ENCODE data around the gene FRZB.

FRZB gene

DNA sequence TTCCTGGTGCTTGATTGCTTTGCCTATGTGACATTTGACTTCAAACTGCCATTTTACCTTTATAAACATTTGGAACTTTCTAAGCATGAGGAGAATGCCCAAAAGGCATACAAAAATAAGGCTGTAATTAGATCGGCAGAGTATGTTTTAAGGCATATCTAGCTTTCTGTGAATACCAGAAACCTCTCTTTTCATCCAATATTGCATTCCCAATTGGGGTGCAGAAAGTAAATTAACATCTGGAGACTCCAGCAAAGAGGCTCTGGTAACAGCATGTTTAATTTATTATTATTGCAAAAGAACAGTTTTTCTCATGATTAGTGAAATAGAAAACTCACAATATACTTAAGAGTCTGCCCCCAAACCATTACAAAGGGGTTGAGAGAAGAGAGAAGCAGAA is 32.1 kb downstream of the FRZB start:
- no peak for DNase-seq

DNA sequence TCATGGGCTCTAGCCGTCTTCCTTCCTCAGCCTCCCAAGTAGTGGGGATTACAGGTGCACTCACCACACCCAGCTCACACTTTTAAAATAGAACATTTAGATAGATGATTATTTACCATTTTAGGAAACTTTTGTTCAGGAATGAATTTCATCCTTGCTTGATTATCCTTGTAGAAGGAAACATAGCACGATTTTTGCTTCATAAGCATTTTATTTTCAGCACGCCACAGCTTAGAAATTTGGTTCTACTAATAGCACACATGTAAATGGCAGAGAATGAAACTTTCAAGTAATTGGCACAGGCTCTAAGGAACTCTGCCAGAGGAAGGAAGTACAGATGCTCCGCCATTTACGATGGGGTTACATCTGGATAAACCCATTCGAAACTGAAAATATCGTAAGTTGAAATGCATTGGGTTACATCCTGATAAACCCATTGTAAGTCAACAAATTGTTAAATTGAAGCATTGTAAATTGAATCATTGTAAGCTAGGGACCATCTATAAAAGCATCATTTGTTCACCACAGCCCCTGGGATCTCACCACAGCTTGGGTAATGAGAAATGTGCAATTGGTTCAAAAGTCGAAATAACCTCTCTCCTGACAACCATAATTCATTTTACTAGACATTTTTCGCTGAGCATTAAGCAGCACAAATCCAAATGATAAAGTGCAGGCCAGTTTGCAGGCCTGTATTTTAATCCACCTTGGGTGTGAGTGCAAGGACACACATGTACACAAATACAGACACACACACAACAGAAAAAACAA is 33.2 kb downstream of the FRZB start:
- no peak for DNase-seq

DNA sequence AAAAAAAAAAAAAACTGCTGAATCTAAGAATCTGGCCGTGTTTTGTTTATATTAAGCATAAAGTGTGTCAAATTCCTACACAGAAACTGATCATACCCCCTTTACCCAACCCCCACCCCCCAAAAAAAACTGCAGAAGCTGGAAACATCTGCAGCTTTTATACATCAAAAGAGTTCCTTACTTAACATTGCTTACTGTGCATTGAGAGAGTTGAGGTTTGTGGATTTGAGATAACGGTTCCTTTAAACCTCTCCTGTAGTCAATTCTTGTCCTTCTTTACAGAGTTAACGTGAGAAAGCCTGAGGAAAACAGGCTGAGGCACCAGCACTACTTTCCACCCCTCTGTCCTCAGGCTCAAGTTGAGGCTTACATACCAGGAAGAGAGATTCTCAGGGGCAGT is 34.5 kb downstream of the FRZB start:
- no peak for DNase-seq

DNA sequence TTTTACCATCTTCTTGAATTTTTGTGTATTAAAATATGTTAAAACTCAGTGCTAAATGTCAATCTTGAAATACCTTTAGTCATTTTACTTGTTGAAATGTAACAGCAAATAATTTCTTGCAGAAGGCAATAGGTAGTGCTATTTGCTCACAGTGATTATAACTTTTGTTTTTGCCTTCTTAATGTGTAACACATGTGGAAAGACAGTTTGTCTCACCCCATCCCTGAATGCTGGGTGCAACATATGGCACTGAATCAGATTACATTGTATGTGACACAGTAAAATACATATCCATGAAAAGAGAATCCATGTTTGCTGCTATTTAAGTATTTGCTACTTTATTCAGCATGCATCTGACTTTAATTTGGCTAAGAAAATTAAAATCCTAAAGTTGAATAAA is 35.3 kb downstream of the FRZB start:
- no peak for DNase-seq

DNA sequence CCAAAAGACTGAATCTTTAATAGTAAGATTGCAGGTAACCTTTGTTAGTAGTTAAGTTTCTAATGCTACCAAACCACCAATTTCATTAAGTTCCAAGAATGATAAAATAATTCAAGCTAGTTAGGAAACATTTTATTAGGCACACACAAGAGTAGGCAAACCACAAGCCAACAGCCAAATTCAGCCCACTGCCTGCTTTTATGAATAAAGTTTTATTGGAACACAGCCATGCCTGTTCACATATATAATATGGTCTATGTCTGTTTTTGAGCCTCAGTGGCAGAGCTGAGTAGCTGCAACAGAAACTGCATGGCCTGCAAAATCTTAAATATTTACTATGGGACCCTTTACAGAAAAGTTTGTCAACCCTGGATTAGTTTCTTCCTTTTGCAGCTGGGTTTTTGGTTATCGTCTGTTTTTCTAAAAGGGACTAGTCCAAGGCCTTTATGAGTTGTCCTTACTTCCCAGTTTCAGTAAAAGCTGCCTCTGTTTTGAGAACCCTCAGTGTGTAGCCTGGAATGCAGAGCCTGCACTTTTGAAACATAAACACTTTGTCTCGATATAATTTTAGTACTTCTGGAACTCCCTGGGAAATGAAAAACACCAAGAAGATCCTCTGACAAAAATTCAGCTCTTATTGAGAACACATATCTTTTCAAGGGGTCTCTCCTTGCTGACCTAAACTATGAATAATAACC is 39.1 kb downstream of the FRZB start:
- DNase-seq: no peak

DNA sequence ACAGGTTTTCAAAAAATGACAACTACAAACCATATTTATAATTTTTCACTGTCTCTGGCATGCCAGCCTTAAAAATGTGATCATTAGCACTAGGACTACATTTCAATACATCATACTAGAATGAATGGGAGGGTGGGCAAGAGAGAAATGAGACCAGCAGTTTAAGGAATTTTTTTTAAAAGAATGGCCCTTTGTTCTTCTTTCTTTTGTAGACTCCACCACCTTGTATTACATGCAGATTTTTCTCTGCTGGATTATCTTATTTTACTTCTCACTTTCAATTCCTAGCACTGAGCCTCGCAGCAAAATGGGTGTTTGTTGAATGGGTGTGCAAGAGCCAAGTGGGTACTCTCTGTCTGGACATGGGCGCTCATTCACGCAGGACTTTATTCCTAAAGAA is 39.9 kb downstream of the FRZB start:
- no peak for DNase-seq

DNA sequence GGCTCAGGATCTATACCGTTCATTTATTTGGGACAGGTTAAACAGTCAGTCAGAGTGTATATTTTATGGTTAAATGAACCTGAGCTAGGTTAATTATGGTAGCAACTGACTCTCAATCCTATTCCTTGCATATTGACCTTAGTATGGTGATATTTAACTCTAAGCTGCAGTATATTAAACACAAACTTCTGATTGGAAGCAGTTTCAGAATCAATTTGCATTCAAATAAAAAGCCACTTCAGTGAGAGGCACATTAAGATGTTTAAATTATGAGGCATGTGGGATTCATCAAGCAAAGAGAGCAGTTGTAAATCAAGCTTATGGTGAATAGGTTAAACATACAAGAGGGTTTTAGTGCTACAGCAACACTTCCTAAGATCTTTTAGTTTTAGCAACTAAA is 40.4 kb downstream of the FRZB start:
- DNase-seq: no peak

DNA sequence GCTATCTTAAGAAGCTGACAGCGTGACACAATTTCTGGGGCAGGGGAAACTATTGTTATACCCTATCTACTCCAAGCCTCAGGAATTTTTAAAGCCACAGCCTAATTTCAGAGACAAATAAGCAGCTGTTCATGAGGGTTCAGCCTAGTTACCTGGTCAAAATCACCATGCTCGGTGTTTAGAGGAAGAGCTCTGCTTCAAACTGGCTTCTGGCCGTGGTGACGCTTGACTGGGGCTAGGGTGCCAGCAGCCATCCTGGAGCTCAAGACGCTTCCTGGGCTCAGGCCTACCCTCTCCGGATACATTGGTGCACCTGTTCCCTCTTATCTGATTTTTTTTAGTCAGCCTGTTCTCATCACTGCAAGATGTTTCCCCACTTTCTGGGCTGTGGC is 41.7 kb downstream of the FRZB start:
- no peak for DNase-seq

DNA sequence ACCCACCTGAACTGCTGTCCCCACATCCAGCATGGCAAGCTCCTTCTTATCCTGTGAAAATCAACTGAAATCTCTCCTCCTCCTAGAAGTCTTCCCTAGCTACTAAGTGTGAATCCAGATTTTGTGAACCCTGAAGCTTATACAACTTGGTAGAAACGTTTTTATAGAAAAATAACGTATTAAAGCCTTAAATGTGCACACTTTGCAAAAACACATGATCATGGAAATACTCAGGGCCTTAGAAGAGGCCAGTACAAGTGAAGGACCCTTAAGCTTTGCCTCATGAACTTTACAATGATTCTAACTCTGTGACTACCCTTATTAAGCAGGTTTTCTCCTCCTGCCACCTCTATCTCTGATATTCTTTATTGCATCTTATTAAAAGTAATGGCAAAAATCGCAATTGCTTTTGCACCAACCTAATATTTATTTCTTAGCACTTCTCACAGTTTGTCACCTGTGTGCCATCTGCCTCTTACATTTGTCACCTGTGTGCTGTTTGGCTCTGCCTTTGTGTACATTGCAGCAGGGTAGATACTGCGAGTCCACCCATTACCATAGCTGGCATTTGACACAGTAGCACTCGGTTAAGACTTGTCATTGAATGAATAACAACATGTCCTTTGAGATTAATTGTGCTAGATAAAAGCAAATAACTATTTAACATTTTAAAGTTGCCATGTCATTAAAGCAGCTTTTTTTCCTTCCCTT is 42.2 kb downstream of the FRZB start:
- no peak for DNase-seq

DNA sequence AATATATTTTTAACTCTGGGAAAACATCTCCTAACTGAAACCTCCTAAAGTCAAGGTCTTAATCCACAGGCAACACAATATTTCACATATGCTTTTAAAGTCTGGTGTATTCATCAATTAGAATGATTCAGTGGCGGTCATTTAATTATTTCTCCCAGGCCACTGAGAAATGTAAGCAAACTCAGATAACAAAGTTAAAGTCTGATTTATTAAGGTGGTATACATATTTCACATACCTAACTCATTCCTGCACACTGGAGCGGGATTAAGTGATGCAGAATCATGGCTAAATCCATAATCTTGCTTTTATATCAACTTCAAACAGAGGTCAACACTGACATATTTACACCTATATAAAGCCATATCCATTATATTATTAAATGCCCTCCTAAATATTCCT is 43.7 kb downstream of the FRZB start:
- no peak for DNase-seq

DNA sequence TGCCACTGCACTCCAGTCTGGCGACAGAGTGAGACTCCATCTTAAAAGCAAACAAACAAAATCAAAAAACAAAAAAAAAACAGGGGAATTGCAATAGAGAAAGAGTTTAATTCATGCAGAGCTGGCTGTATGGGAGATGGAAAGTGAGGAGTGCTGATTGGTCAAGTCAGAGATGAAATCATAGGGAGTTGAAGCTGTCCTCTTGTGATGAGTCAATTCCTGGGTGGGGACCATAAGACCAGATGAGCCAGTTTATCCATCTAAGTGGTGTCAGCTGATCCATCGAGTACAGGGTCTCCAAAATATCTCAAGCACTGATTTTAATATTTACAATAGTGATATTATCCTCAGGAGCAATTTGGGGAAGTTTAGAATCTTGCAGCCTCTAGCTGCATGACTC is 45.3 kb downstream of the FRZB start:
- no peak for DNase-seq

DNA sequence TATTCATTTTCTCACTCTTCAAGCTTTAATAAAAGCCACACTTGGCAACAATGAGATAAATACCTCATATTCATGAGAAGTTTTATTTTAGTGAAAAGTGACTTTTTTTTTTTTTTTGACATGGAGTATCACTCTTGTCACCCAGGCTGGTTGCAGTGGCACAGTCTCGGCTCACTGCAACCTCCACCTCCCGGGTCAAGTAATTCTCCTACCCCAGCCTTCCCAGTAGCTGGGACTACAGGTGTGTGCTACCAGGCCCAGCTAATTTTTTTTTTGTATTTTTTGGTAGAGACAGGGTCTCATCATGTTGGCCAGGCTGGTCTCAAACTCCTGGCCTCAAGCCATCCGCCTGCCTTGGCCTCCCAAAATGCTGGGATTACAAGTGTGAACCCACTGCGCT is 47.0 kb downstream of the FRZB start:
- DNase-seq: no peak

DNA sequence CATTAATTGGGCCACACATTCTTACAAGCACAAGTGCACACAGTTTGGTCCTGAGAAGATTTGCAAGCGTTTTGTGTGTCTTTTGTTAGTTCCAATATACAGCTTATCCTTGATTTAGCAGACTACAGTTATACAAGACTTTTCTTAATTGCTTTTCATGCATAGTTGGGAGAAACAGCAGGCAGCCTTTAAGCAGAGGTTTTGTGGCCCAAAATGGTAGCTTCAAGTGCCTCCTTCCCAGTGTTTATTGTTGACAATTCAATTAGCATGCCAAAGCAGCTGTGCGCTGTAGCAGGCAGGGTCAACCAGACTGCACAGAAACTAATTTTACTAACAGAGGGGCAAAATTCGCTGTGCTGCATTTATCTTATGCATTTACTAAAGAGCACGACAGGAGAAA is 47.5 kb downstream of the FRZB start:
- no peak for DNase-seq

DNA sequence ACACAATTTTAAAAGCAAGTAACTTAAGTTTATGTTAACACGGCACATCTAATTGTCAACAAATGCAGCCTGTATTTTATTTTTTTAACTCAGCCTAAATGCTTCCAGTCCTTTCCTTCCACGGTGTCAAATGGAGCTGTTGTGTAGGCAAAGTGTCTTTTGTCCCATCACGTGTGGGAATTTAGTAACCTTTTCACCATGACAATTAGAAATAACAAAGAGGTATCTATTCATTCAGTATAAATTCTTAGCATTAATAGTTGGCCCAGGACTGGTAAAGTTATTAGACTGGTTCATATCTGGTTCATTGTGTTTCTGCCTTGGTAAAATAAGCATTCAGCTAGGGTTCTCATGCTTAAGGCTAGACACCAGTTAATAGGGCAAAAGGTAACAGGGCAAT is 47.9 kb downstream of the FRZB start:
- DNase-seq: no peak

DNA sequence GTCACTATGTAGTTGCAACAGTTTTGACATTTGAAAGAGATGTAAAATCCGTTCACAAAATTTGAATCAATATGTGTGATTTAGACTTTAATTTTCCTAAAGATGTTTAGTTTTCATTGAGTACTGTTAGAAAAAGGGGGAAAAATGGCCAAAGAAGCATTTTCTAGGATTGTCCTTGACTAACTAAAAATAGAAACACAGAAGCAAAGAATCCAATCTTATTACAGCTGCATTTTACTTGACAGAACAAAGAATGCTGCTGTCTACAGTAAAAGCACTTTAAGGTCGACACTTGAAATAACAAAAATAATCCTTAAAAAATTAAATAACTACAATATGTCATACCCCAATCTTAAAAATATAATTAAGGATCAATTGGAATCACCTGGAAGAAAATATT is 48.9 kb downstream of the FRZB start:
- no peak for DNase-seq

DNA sequence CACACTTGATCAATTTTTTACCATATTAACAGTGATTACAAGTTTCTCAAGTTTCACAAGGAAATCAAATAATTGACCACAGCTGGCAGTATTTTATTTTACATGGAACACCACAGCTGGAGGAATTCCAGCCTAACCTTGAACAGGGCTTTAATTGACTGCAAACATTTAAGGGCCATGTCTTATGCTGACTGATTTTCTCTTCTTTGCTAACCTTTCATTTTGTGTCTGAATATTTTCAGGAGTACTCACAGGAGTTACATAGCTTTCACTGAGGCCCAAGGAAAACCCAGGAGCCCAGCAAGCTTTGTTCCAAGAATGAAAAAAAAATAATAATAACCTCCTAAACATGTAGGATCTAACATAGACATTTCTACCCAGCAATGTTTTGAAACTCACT is 49.6 kb downstream of the FRZB start:
- peak; percentile 9 for DNase-seq

DNA sequence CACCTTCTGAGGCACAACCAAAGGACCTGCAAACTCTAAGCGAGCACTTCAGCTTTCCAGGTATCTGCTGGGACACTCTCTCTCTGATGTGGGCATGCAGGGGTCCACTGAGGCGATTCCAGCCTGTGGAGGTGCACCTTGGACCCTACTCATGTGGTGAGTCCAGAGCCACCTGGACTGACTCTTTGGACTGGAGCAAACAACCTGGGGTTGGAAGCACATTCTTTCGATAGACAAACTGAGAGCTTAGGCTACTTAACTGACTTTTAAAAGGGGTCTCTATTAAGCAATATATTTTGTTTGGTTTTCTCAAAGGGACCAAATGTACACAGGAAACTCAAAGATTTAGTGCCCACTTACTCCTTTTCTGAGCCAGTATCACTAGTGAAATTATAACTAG is 51.6 kb downstream of the FRZB start:
- DNase-seq: no peak

DNA sequence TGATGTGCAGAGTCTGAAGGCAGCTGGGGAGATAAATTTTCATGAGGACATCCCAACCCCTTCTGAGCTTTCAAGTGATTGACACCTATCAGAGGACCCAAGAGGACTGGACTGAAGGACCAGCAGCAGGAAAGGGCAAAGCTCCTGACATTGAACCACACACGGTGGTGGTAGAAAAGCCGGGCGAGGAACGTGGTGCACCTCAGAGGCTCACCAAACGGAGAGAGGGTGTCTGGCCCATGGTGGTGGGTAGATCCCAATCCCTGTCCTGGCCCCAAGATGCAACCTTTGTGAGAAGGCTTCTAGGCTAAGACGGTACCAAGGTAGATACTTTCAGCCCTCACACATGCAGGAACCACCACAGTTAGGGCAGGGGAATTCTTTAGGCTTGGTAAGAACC is 52.1 kb downstream of the FRZB start:
- DNase-seq: no peak

DNA sequence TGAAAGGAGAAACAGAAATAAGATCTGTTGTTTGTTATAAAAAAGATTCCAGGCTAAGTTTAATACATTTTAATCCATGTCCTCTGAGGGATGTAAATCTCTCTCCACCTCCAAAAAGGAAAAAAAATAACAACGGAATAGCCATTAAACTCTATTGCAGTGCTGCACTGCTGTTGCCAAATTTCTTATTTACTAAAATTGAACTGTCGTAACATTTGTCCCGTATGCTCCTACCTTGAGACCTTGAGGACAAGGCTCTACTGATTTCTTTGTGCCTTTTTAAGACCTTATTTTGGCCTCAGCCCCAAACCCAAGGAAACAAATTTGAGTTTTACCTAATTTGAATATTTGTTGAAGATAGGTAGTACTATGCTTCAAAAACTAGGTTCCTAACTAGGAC is 56.4 kb downstream of the FRZB start:
- no peak for DNase-seq

DNA sequence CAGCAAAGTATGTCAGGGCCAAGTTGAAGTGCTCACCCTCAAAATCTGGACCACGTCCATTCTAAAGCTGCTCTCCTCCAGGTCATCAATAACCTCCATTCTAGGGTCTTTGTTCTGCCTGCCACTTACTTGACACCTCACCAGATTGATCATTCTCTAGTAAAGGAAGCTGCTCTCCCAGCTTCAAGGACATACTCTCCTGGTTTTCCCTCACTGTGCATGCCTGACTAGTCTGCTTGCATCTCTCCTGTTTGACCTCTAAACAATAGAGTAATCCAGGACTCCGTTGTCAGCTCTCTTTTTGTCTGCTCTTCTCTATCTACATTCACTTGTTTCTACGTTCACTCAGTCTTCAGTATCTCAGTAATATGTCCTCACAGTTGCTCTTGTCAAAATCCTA is 59.1 kb downstream of the FRZB start:
- DNase-seq: no peak

DNA sequence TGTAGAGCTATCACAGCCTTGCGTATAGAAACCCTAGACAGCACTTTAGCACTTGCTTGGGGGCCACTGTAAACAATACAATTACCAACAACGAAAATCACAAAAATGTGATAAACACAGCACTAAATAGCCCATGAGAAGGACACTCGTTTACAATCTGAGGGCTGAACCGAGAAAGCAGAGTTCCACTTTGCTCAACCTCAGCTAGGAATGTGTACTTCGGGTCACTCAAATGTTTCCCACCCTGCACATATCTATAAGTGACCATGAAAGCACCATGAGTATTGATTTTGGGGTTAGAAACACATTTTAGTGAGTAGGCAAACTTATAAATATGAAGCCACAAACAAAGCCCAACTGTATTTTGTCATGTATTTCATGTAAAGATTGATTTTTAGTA is 62.3 kb downstream of the FRZB start:
- DNase-seq: no peak

DNA sequence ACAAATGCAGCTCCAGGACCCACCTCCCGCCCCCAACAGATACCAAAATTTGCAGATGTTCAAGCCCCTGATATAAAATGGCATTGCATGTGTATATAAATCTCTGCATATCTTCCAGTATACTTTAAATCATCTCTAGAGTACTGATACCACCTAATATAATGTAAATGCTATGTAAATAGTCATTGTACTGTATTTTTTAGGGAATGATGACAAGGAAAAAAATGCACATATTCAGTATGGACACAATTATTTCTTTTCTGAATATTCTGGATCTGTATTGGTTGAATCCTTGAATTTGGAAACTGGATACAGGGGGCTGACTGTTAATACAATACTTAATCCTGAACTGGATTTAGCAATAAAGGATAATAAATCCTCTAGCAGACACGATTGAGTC is 67.7 kb downstream of the FRZB start:
- DNase-seq: no peak

DNA sequence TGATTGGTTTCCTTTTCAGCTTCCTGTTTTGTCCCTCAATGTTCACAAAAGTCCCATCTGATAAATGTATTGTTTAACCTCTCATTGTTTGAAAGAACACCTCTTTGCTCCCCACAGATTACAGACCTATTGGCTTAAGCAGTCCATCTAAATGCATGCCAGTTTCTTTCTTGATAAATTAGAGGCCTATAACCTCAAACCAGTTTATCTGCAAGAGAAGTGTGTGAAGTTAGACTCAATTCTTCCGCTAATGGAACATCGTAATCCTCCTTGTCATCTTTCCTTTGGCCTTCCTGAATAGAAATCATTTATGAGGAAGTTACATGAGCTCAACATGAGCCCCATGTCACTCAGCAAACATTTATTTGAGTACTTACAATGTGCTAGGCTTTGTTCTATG is 74.0 kb downstream of the FRZB start:
- DNase-seq: no peak

DNA sequence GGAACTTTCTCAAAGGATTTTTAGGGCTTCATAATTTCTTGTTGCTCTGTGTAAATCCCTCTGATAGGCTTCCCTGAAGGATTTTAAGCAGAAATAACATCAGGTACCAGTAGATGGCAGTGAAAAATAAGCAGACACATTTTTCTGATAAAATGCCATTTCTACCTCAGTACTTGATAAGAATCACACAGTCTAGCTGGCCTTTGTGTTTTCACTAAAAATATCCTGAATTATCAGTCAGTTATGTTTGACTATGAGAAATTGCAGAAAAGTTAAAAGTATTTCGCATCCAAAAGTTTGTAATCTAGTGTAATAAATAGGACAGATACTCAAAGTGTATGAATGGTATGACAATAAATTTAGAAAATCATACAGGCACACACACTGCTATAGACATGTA is 81.7 kb downstream of the FRZB start:
- peak; percentile 42 for DNase-seq

Data from fibroblast of skin of scalp (primary cell).